ENCODE data around the gene BTD. TPM values are rescaled to one million over a fixed set of nuclear protein-coding genes. Genes with fewer than 3 reads are reported as not detected.

The BTD gene
- total and polyA plus RNA-seq, 2 donors (not counting 3 experiments of a cell fraction or from before 2014, with no cell fraction given) = 20.3 to 32.2 TPM

DNA sequence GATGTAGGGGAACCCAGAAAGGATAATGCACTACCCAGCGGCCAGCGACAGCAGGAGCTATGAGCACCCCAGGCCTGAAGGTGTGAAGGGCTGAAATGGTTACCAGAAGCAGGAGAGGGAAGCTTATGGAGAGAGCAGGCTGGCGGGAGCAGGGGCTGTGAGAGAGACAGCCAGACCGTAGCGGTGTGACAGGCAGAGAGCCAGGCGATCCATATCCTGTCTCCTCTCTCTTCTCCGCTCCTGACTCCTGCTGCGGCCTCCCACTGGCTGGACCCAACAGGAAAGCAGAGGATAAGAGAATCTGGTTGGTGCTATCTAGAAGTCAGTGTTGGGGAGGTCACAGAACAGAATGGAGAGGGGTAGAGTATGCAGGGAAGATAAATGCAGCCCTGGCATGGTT is 49.9 kb downstream of the BTD start:
- Histone ChIP-seq H3K36me3 (ENCODE audit: control insufficient read depth in 2 of 2, extremely low read depth in 1 of 2, insufficient read depth in 2 of 2, low read length in 2 of 2) (no peaks in the 10 kb centered on the region), H3K27ac (ENCODE audit: insufficient read depth, low read depth, low read length) (no peak overlapping the region), H3K4me1 (ENCODE audit: control insufficient read depth, extremely low read depth, insufficient read depth, low read length) (peaks cover 24% of the 10 kb centered on the region), H3K9me3 (replicated peaks; ENCODE audit: control insufficient read depth, insufficient read depth, low read length) (no peaks in the 10 kb centered on the region), H3K9ac (replicated peaks; ENCODE audit: extremely low read depth, insufficient read depth, low read length) (no peak overlapping the region), H3K9me1 (replicated peaks; ENCODE audit: control insufficient read depth, extremely low read depth, insufficient read depth, low read length) (no peaks in the 10 kb centered on the region), H4K20me1 (replicated peaks; ENCODE audit: control insufficient read depth, extremely low read depth, insufficient read depth, low read length) (no peaks in the 10 kb centered on the region), H3K4me3 (replicated peaks in 1 of 3; ENCODE audit: insufficient read depth in 1 of 3, low read depth in 1 of 3, low read length in 3 of 3) (no peak overlapping the region), H3K27me3 (ENCODE audit: control insufficient read depth in 2 of 2, insufficient read depth in 2 of 2, low read length in 2 of 2) (no peaks in the 10 kb centered on the region), H3K4me2 (ENCODE audit: insufficient read depth, low read length) (no peak overlapping the region), H3K79me2 (ENCODE audit: control insufficient read depth, insufficient read depth, low read length) (no peaks in the 10 kb centered on the region), H2AFZ (ENCODE audit: low read depth, low read length) (no peak overlapping the region)
- FAIRE-seq = no peak
- dilution Hi-C loops (cut with MboI; ENCODE audit: extremely low pct_ligation_motif_present, low sequenced_read_pairs) (no loop called here), intact Hi-C loops (cut with micrococcal nuclease) (no loop called here)
- CTCF ChIA-PET = interaction anchor here (2.2 kb wide), 1 partner anchor 20 kb away, joined by 11 read pairs; no protein-coding TSS in a partner anchor
- POLR2A ChIA-PET = no interaction called here
- TF ChIP-seq POLR2AphosphoS5 (IDR thresholded peaks at IDR 0.05; ENCODE audit: insufficient read depth, low read depth, low read length) (no peak), EZH2 (IDR thresholded peaks at IDR 0.05; ENCODE audit: borderline replicate concordance, low read depth, low read length, severe bottlenecking) (no peak), POLR2A (IDR thresholded peaks at IDR 0.05; ENCODE audit: low read depth, low read length) (no peak), GATA2 (IDR thresholded peaks at IDR 0.05; ENCODE audit: insufficient read depth, insufficient read length, low read depth, low read length) (no peak), FOS (IDR thresholded peaks at IDR 0.05; ENCODE audit: borderline replicate concordance, insufficient read depth, low read length) (no peak), JUN (IDR thresholded peaks at IDR 0.05; ENCODE audit: borderline replicate concordance, insufficient read depth, insufficient read length, low read depth) (no peak), MAX (IDR thresholded peaks at IDR 0.05; ENCODE audit: insufficient read depth, insufficient read length) (no peak), MYC (IDR thresholded peaks at IDR 0.05; ENCODE audit: low read depth, low read length) (no peak)
- TF ChIP-seq, protein P1, sequence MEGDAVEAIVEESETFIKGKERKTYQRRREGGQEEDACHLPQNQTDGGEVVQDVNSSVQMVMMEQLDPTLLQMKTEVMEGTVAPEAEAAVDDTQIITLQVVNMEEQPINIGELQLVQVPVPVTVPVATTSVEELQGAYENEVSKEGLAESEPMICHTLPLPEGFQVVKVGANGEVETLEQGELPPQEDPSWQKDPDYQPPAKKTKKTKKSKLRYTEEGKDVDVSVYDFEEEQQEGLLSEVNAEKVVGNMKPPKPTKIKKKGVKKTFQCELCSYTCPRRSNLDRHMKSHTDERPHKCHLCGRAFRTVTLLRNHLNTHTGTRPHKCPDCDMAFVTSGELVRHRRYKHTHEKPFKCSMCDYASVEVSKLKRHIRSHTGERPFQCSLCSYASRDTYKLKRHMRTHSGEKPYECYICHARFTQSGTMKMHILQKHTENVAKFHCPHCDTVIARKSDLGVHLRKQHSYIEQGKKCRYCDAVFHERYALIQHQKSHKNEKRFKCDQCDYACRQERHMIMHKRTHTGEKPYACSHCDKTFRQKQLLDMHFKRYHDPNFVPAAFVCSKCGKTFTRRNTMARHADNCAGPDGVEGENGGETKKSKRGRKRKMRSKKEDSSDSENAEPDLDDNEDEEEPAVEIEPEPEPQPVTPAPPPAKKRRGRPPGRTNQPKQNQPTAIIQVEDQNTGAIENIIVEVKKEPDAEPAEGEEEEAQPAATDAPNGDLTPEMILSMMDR (IDR thresholded peaks at IDR 0.05; ENCODE audit: extremely low read depth in 1 of 2, insufficient read depth in 1 of 2, low read depth in 1 of 2, low read length in 2 of 2) = no peak
- DNase-seq (ENCODE audit: low read depth, low spot score) = no peak
- no TSS peak for BruUV-seq (replicated peaks)

All from endothelial cell of umbilical vein (primary cell).